NB4 (cell line): Measurements from ENCODE around the gene KLHDC7A.

ENCODE experiments used
- CTCF ChIP-seq: IDR thresholded peaks from one replicate; pipeline ENCODE4 v1.5.1; 2012; ENCODE audit warnings: low read depth, low read length
- MAX ChIP-seq: IDR thresholded peaks from 2 replicates; pipeline ENCODE4 v1.6.1; 2011; ENCODE audit warnings: low read depth, low read length
- POLR2A ChIP-seq: IDR thresholded peaks from 2 replicates; pipeline ENCODE4 v1.6.1; 2011; ENCODE audit warnings: mild to moderate bottlenecking; ENCODE audit not compliant: insufficient read length; ENCODE audit errors: extremely low read depth

- no peak for TF ChIP-seq CTCF
- no peak for TF ChIP-seq POLR2A
- TF ChIP-seq MAX: no peak
Observed at GRCh38 chr1:18532390-18533170, 51.9 kb downstream of the KLHDC7A start.
